Spleen (tissue), 7 donors: Measurements from ENCODE around the gene DAAM2.

Source experiments
- POLR2A ChIP-seq, 3 donors: fragments of 450-650 bp; IDR thresholded peaks; one replicate each; pipeline ENCODE4 v1.5.1; 2017; ENCODE audit warnings: antibody characterized with exemption in 3 of 3, mild to moderate bottlenecking in 1 of 3
- POLR2AphosphoS5 ChIP-seq, 3 donors: sonication (generic); formaldehyde crosslinking; IDR thresholded peaks; one replicate each; pipeline ENCODE4 v1.5.1; 2017; ENCODE audit warnings: antibody characterized with exemption in 3 of 3
- TF ChIP-seq, protein P1 (sequence below), 11 experiments: fragments of 200-600 bp in 7 of 11; fragments of 450-650 bp in 4 of 11; sonication (generic) in 4 of 11; IDR thresholded peaks in 8 of 11; conservative IDR thresholded peaks in 3 of 11; 1 replicate in 7 of 11; 2 replicates in 4 of 11; pipeline versions ENCODE4 v1.4.0 to v1.8.0; 2016 to 2021; ENCODE audit warnings: antibody characterized with exemption in 11 of 11, inconsistent platforms in 4 of 11, mild to moderate bottlenecking in 1 of 11
- donor health status: DM: no; HTN: no; CAD: no; lungs with moderate emphysema.
- donor health status: DM: no; HTN: no; CAD: no.
- donor health status: DM: no; HTN: no; CAD: no.

DNA sequence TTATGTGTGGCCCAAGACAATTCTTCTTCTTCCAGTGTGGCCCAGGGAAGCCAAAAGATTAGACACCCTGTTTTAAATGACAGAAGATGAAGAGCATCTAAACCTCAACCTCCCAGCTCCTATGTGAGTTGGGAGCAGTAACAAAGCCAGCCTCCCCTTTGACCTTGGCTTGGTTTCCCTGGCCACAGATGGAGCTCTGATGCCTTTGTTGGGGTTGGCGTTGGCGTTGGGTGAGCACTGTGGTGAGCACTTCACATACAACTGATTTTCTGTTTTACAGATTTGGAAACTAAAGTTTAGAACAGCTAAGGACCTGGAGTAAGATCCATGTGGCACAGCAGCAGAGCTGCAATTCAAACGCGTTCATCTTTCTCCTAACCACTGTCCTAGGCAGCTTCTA lies 22.1 kb downstream of the DAAM2 start:
- TF ChIP-seq, protein P1, sequence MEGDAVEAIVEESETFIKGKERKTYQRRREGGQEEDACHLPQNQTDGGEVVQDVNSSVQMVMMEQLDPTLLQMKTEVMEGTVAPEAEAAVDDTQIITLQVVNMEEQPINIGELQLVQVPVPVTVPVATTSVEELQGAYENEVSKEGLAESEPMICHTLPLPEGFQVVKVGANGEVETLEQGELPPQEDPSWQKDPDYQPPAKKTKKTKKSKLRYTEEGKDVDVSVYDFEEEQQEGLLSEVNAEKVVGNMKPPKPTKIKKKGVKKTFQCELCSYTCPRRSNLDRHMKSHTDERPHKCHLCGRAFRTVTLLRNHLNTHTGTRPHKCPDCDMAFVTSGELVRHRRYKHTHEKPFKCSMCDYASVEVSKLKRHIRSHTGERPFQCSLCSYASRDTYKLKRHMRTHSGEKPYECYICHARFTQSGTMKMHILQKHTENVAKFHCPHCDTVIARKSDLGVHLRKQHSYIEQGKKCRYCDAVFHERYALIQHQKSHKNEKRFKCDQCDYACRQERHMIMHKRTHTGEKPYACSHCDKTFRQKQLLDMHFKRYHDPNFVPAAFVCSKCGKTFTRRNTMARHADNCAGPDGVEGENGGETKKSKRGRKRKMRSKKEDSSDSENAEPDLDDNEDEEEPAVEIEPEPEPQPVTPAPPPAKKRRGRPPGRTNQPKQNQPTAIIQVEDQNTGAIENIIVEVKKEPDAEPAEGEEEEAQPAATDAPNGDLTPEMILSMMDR (IDR thresholded peaks at IDR 0.05 in 8 of 11, conservative IDR thresholded peaks at IDR 0.05 in 3 of 11), result no peak
- no peak for TF ChIP-seq POLR2A (IDR thresholded peaks at IDR 0.05)
- TF ChIP-seq POLR2AphosphoS5 (IDR thresholded peaks at IDR 0.05), result no peak
